Trophoblast cell (in vitro differentiated cells and primary cell): Measurements from ENCODE around the gene CSN1S1.

Experiments used
- DNase-seq, 2 donors: peaks; one replicate each; pipeline ENCODE4 v3.0.0-alpha.2; 2016
- H2AFZ ChIP-seq: 2 replicates; pipeline ENCODE4 v1.6.1; 2013; ENCODE audit warnings: low read length, moderate library complexity, mild to moderate bottlenecking; ENCODE audit not compliant: insufficient read depth, poor library complexity
- H2AK5ac ChIP-seq: 2 replicates; pipeline ENCODE4 v1.6.1; 2013; ENCODE audit warnings: mild to moderate bottlenecking, low read length
- H2BK120ac ChIP-seq: 2 replicates; pipeline ENCODE4 v1.6.1; 2013; ENCODE audit warnings: low read length, mild to moderate bottlenecking, moderate library complexity; ENCODE audit not compliant: insufficient read depth, poor library complexity
- H2BK12ac ChIP-seq: 2 replicates; pipeline ENCODE4 v1.6.1; 2013; ENCODE audit warnings: mild to moderate bottlenecking, low read length, moderate library complexity
- H2BK5ac ChIP-seq: 2 replicates; pipeline ENCODE4 v1.6.1; 2013; ENCODE audit warnings: low read length, low read depth, moderate library complexity, mild to moderate bottlenecking; ENCODE audit not compliant: poor library complexity
- H3K14ac ChIP-seq: 2 replicates; pipeline ENCODE4 v1.6.1; 2013; ENCODE audit warnings: mild to moderate bottlenecking, low read length
- H3K18ac ChIP-seq: 2 replicates; pipeline ENCODE4 v1.6.1; 2013; ENCODE audit warnings: mild to moderate bottlenecking, low read length
- H3K23ac ChIP-seq: 2 replicates; pipeline ENCODE4 v1.6.1; 2013; ENCODE audit warnings: low read length
- H3K27ac ChIP-seq: 2 replicates; pipeline ENCODE4 v1.5.1; 2013; ENCODE audit warnings: low read depth, mild to moderate bottlenecking, inconsistent platforms, low read length, moderate library complexity
- H3K27me3 ChIP-seq: 2 replicates; pipeline ENCODE4 v1.6.1; 2013; ENCODE audit warnings: inconsistent platforms, mild to moderate bottlenecking, low read length, moderate library complexity; ENCODE audit not compliant: insufficient read depth
- H3K36me3 ChIP-seq, 2 experiments: 1 replicate in 1 of 2; 2 replicates in 1 of 2; pipeline ENCODE4 v1.6.1; 2013; ENCODE audit warnings: low read length in 2 of 2, mild to moderate bottlenecking in 2 of 2, moderate library complexity in 1 of 2; ENCODE audit not compliant: insufficient read depth in 2 of 2, control insufficient read depth in 1 of 2
- H3K4ac ChIP-seq: 2 replicates; pipeline ENCODE4 v1.6.1; 2013; ENCODE audit warnings: low read depth, mild to moderate bottlenecking, low read length, moderate library complexity
- H3K4me1 ChIP-seq, 2 experiments: 1 replicate in 1 of 2; 2 replicates in 1 of 2; pipeline ENCODE4 v1.6.1; 2013; ENCODE audit warnings: low read length in 2 of 2, mild to moderate bottlenecking in 2 of 2, moderate library complexity in 1 of 2; ENCODE audit not compliant: insufficient read depth in 2 of 2, control insufficient read depth in 1 of 2
- H3K4me2 ChIP-seq: 2 replicates; pipeline ENCODE4 v1.6.1; 2013; ENCODE audit warnings: inconsistent platforms, mild to moderate bottlenecking, low read length, moderate library complexity
- H3K4me3 ChIP-seq: 2 replicates; pipeline ENCODE4 v1.5.1; 2013; ENCODE audit warnings: mild to moderate bottlenecking, low read depth, low read length, inconsistent platforms
- H3K79me1 ChIP-seq: one replicate; pipeline ENCODE4 v1.6.1; 2013; ENCODE audit warnings: low read length
- H3K79me2 ChIP-seq: 2 replicates; pipeline ENCODE4 v1.6.1; 2013; ENCODE audit warnings: low read length, mild to moderate bottlenecking; ENCODE audit not compliant: control insufficient read depth, insufficient read depth, poor library complexity
- H3K9ac ChIP-seq: 2 replicates; pipeline ENCODE4 v1.6.1; 2013; ENCODE audit warnings: mild to moderate bottlenecking, low read length
- H3K9me3 ChIP-seq: 2 replicates; pipeline ENCODE4 v1.6.1; 2013; ENCODE audit warnings: low read depth, mild to moderate bottlenecking, control low read depth, inconsistent platforms, low read length; ENCODE audit not compliant: insufficient read depth
- H4K12ac ChIP-seq: 2 replicates; pipeline ENCODE4 v1.6.1; 2013; ENCODE audit warnings: low read depth, mild to moderate bottlenecking, low read length, moderate library complexity
- H4K8ac ChIP-seq: 2 replicates; pipeline ENCODE4 v1.6.1; 2013; ENCODE audit warnings: low read depth, mild to moderate bottlenecking, low read length, moderate library complexity
- H4K91ac ChIP-seq: one replicate; pipeline ENCODE4 v1.6.1; 2013; ENCODE audit warnings: low read depth, mild to moderate bottlenecking, low read length, moderate library complexity
- WGBS: extraction: QIAGEN DNeasy Blood & Tissue Kit; methylation state at CpG from one replicate; pipeline ENCODE4 v1.1.7; 2013; ENCODE audit warnings: missing lambda C conversion rate; ENCODE audit not compliant: insufficient read length, insufficient coverage; ENCODE audit errors: extremely low coverage; 5-methylcytosine and 5-hydroxymethylcytosine counted together

CSN1S1 gene

GRCh38 chr4:69894186-69894585 lies 36.7 kb upstream of the CSN1S1 start:
- no CpG with 5 or more reads among the region's 5 CpGs for WGBS

GRCh38 chr4:69894721-69895120 lies 36.1 kb upstream of the CSN1S1 start:
- Histone ChIP-seq H3K27ac (no peak overlapping the region), H3K27me3 (no peaks in the 10 kb centered on the region), H3K9me3 (no peaks in the 10 kb centered on the region), H4K12ac (no peak overlapping the region), H3K18ac (no peak overlapping the region), H2BK12ac (no peak overlapping the region), H3K36me3 (no peaks in the 10 kb centered on the region), H3K79me1 (no peaks in the 10 kb centered on the region), H2BK5ac (no peak overlapping the region), H3K4me1 (no peaks in the 10 kb centered on the region), H4K91ac (no peak overlapping the region), H3K14ac (no peak overlapping the region), H3K4me2 (no peak overlapping the region), H3K79me2 (no peaks in the 10 kb centered on the region), H3K23ac (no peak overlapping the region), H2AFZ (no peak overlapping the region), H2BK120ac (no peak overlapping the region), H3K4ac (no peak overlapping the region), H3K4me3 (no peak overlapping the region), H3K9ac (no peak overlapping the region), H2AK5ac (no peak overlapping the region), H4K8ac (no peak overlapping the region)
- WGBS, result no CpG with 5 or more reads among the region's 3 CpGs
- no peak for DNase-seq

More at GRCh38 chr4:69894186-69894585, 36.7 kb upstream of the CSN1S1 start:
- Histone ChIP-seq H3K27ac (no peak overlapping the region), H4K91ac (no peak overlapping the region), H4K12ac (no peak overlapping the region), H3K4ac (no peak overlapping the region), H3K27me3 (no peaks in the 10 kb centered on the region), H3K23ac (no peak overlapping the region), H3K4me2 (no peak overlapping the region), H3K14ac (no peak overlapping the region), H4K8ac (no peak overlapping the region), H3K18ac (no peak overlapping the region), H2BK120ac (no peak overlapping the region), H3K79me1 (no peaks in the 10 kb centered on the region), H2AK5ac (no peak overlapping the region), H3K79me2 (no peaks in the 10 kb centered on the region), H3K4me1 (no peaks in the 10 kb centered on the region), H3K4me3 (no peak overlapping the region), H2AFZ (no peak overlapping the region), H3K9me3 (no peaks in the 10 kb centered on the region), H2BK5ac (no peak overlapping the region), H3K9ac (no peak overlapping the region), H3K36me3 (no peaks in the 10 kb centered on the region), H2BK12ac (no peak overlapping the region)
- DNase-seq, result no peak

GRCh38 chr4:69896530-69897116 lies 34.2 kb upstream of the CSN1S1 start:
- no peak overlapping the region for H3K27ac ChIP-seq
- H4K8ac ChIP-seq, result no peak overlapping the region
- H3K9me3 ChIP-seq, result no peaks in the 10 kb centered on the region
- no peaks in the 10 kb centered on the region for H3K4me1 ChIP-seq
- H3K4ac ChIP-seq, result no peak overlapping the region
- no peak overlapping the region for H2BK12ac ChIP-seq
- no peak overlapping the region for H3K9ac ChIP-seq
- no peak overlapping the region for H2BK5ac ChIP-seq
- no peak overlapping the region for H3K23ac ChIP-seq
- H3K18ac ChIP-seq, result no peak overlapping the region
- peak in 1 of 2 donors; percentile 29 for DNase-seq
- H3K4me2 ChIP-seq, result no peak overlapping the region
- H3K14ac ChIP-seq, result no peak overlapping the region
- no peak overlapping the region for H3K4me3 ChIP-seq
- H2BK120ac ChIP-seq, result no peak overlapping the region
- H2AK5ac ChIP-seq, result no peak overlapping the region
- no peaks in the 10 kb centered on the region for H3K27me3 ChIP-seq
- H3K36me3 ChIP-seq, result no peaks in the 10 kb centered on the region
- no peak overlapping the region for H4K91ac ChIP-seq
- no peaks in the 10 kb centered on the region for H3K79me2 ChIP-seq
- no peaks in the 10 kb centered on the region for H3K79me1 ChIP-seq
- H4K12ac ChIP-seq, result no peak overlapping the region
- H2AFZ ChIP-seq, result no peak overlapping the region

GRCh38 chr4:69907151-69907550 lies 23.7 kb upstream of the CSN1S1 start:
- no peak overlapping the region for H3K4me2 ChIP-seq
- no peaks in the 10 kb centered on the region for H3K36me3 ChIP-seq
- H3K9me3 ChIP-seq, result no peaks in the 10 kb centered on the region
- no peak overlapping the region for H2BK5ac ChIP-seq
- H2BK120ac ChIP-seq, result no peak overlapping the region
- H3K4ac ChIP-seq, result no peak overlapping the region
- H2BK12ac ChIP-seq, result no peak overlapping the region
- WGBS, result no CpG with 5 or more reads among the region's 1 CpG
- no peak overlapping the region for H3K14ac ChIP-seq
- no peak overlapping the region for H3K18ac ChIP-seq
- H3K4me1 ChIP-seq, result no peaks in the 10 kb centered on the region
- H3K27ac ChIP-seq, result peak overlapping the region; percentile 26
- no peaks in the 10 kb centered on the region for H3K79me1 ChIP-seq
- DNase-seq, result peak in 1 of 2 donors; percentile 38
- H4K12ac ChIP-seq, result no peak overlapping the region
- no peak overlapping the region for H2AFZ ChIP-seq
- no peak overlapping the region for H4K8ac ChIP-seq
- no peaks in the 10 kb centered on the region for H3K27me3 ChIP-seq
- H3K23ac ChIP-seq, result no peak overlapping the region
- no peak overlapping the region for H4K91ac ChIP-seq
- no peaks in the 10 kb centered on the region for H3K79me2 ChIP-seq
- H3K9ac ChIP-seq, result no peak overlapping the region
- H2AK5ac ChIP-seq, result no peak overlapping the region
- no peak overlapping the region for H3K4me3 ChIP-seq
